IPS DF 19.7 (cell line): ENCODE measurements around the gene NTRK1.
A peak's percentile ranks its signal among the peaks of the same experiment; 100 is the strongest.

Source experiments
- DNase-seq: peaks from one replicate; pipeline ENCODE4 v3.0.0-alpha.2; 2013; ENCODE audit warnings: low read depth, low spot score

Gene NTRK1

GRCh38 chr1:156857532-156857931 is 3.1 kb upstream of the NTRK1 start:
- no peak for DNase-seq

- DNase-seq, result no peak
These were observed 2.1 kb upstream of the NTRK1 start for GRCh38 chr1:156858555-156858956.

- no peak for DNase-seq
These were observed 1.6 kb upstream of the NTRK1 start, which contains the start of gene INSRR for GRCh38 chr1:156858959-156859522. Gene INSRR, minus strand, starts transcription at chr1:156859117. Its CDS starts 496 bp downstream, at chr1:156858621.

- no peak for DNase-seq
These were observed 1.0 kb upstream of the NTRK1 start for GRCh38 chr1:156859523-156860112.

GRCh38 chr1:156860113-156860627 is 495 bp upstream of the NTRK1 start:
- DNase-seq, result no peak

- DNase-seq, result no peak
These were observed 1.9 kb downstream of the NTRK1 start for GRCh38 chr1:156862584-156862983.

GRCh38 chr1:156862997-156863599 is 2.4 kb downstream of the NTRK1 start:
- DNase-seq, result no peak

GRCh38 chr1:156863631-156864030 is 3.0 kb downstream of the NTRK1 start:
- DNase-seq, result no peak

- no peak for DNase-seq
These were observed 4.1 kb downstream of the NTRK1 start for GRCh38 chr1:156864796-156865195.

GRCh38 chr1:156865258-156865657 is 4.6 kb downstream of the NTRK1 start:
- DNase-seq, result no peak

- no peak for DNase-seq
These were observed 5.2 kb downstream of the NTRK1 start for GRCh38 chr1:156865865-156866248.

GRCh38 chr1:156866249-156866909 is 5.7 kb downstream of the NTRK1 start:
- DNase-seq, result no peak

- DNase-seq, result no peak
These were observed 7.7 kb downstream of the NTRK1 start for GRCh38 chr1:156868341-156868740.

- no peak for DNase-seq
These were observed 8.8 kb downstream of the NTRK1 start for GRCh38 chr1:156869455-156869854.

GRCh38 chr1:156873659-156874058 is 13.0 kb downstream of the NTRK1 start:
- DNase-seq, result no peak

GRCh38 chr1:156874142-156874541 is 13.5 kb downstream of the NTRK1 start:
- DNase-seq, result no peak

GRCh38 chr1:156874572-156875340 is 14.1 kb downstream of the NTRK1 start:
- no peak for DNase-seq

- DNase-seq, result no peak
These were observed 14.6 kb downstream of the NTRK1 start for GRCh38 chr1:156875341-156875615.

- DNase-seq, result peak; percentile 56
These were observed 15.6 kb downstream of the NTRK1 start for GRCh38 chr1:156876281-156876680.

- no peak for DNase-seq
These were observed 16.9 kb downstream of the NTRK1 start for GRCh38 chr1:156877433-156878170.

GRCh38 chr1:156879876-156880275 is 19.2 kb downstream of the NTRK1 start:
- DNase-seq, result no peak
